Testis (tissue), 2 donors: Measurements from ENCODE around the gene ZNF576.

Experiments
- CTCF ChIP-seq, 3 experiments: fragments of 450-650 bp in 2 of 3; fragments of 200-600 bp in 1 of 3; sonication (generic) in 1 of 3; IDR thresholded peaks; one replicate each; pipeline ENCODE4 v1.5.1; 2016 to 2019; ENCODE audit warnings: antibody characterized with exemption in 3 of 3, mild to moderate bottlenecking in 2 of 3, moderate library complexity in 1 of 3
- POLR2A ChIP-seq: fragments of 450-650 bp; IDR thresholded peaks from one replicate; pipeline ENCODE4 v1.6.1; 2017; ENCODE audit warnings: antibody characterized with exemption, mild to moderate bottlenecking, moderate library complexity

- TF ChIP-seq POLR2A (no peak), CTCF (IDR thresholded peaks at IDR 0.05) (peak in 1 of 3 experiments; percentile 7)
Measured at GRCh38 chr19:43575156-43575950, 21.0 kb upstream of the ZNF576 start, which contains the start of the genes PINLYP and XRCC1.
